Right ventricle myocardium inferior (tissue), 1 donor: ENCODE results near the gene TGFB2. TPM values are rescaled to one million over a fixed set of nuclear protein-coding genes. Genes with fewer than 3 reads are reported as not detected.
A peak's percentile ranks its signal among the peaks of the same experiment; 100 is the strongest.

Experiments
- ATAC-seq: fragments of 200-7000 bp; cut with Tn5 transposase; one replicate; pipeline ENCODE4 v1.9.1; 2020; ENCODE audit warnings: mild to moderate bottlenecking, moderate library complexity
- DNase-seq: peaks from one replicate; pipeline ENCODE4 v3.0.0; 2021; ENCODE audit errors: missing footprints
- intact Hi-C: fragments of 100-400 bp; cut with DNase I; formaldehyde crosslinking; loops from one replicate; pipeline ENCODE4 v1.11.0; 2022
- total RNA-seq: library from RNA; stranded (reverse); fragmentation: NEBNext Ultra II Directional; extraction: Animal tissue kit (Norgen Biotek cat#: 25700); gene quantifications from one replicate; pipeline ENCODE4 v1.2.1, GENCODE V29; 2021
- donor health status: DM: no; HTN: yes; CAD: no; lungs with severe emphysema.

Gene TGFB2
- total RNA-seq, 1 donor from 2014 or later: 1.6 TPM

GRCh38 chr1:218374401-218375353, 29.5 kb downstream of the TGFB2 start:
- ATAC-seq: peak; percentile 27
- DNase-seq: no peak
- intact Hi-C loops: no loop called here

GRCh38 chr1:218376722-218377121, 31.6 kb downstream of the TGFB2 start:
- no peak for ATAC-seq
- intact Hi-C loops: no loop called here
- no peak for DNase-seq

GRCh38 chr1:218377143-218377660, 32.1 kb downstream of the TGFB2 start:
- ATAC-seq (no peak), DNase-seq (no peak)
- intact Hi-C loops: no loop called here

DNA sequence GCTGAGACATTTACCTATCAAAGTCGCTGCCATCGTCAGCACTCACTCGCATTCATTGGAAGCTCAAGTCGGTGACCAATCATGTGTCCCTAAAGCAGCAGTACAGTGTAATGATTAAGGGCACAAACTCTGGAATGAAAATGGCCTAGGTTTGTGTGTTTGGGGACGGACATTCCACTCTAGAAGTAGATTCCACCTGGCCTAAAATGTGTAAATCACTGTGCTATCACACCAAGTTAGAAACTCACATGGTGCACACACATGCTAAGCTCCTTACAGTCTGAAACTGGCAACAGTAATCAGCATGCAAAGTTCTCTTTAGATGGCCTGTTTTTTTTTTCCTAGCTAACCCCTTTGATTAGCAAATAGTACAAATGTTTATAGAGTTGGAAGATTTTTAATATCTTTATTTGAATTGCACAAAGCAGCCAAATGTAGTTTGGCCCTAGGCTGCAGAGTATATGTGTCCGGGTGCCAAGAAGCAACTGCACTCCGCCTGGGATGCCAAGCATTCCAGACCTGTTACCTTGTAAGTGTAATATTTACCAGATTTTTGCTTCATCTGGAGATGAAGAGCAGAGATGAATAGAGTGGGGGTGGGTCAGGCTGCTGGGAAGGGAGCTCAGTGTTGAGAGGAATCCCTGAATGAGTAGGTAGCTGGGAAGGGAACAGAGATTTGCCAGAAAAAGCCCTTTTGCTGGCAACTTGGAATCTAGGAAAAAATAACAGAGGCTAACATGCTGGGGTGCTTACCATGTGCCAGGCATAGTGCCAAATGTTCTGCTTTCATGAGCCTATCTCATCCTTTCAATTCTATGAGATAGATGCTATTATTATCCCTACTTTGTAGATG, 35.2 kb downstream of the TGFB2 start:
- no peak for DNase-seq
- intact Hi-C loops: no loop called here
- ATAC-seq: no peak

DNA sequence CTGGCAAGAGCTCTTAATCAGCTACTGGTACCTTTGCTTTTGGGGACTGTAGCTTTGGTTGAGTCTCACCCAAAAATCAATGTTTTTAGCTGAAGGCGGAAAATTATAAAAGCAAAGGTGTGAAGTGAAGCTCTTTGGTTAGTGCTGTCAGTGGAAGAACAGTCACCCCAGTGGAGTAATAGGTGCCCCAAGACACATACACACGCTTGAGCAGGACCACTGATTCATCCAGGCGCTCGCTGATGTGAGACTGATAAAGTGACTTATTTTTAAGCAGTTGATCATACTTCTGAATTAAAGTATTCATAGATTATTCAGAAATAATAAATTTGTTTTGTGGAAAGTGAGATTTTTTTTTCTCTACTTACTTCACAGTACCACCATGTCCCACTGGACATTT, 37.1 kb downstream of the TGFB2 start:
- intact Hi-C loops: no loop called here
- DNase-seq: no peak
- no peak for ATAC-seq

DNA sequence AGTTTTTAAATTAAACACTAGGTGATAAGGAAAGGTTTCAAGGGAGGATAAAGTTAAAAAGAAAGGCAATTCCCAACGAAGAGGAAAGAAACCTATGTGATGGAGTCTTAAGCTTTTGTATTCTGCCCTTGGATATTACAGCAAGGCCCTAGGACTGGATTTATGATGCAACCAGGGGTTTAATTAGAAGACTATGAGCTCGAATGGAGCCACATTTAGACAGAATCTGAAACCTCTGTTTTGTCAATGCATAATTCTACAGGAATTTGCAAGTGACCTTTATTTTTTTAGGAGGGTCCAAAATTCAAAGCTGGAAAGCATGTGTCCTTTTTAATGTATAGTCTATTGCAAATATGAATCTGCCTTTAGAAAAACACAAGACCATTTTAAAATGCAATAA, 37.9 kb downstream of the TGFB2 start:
- no peak for DNase-seq
- intact Hi-C loops: no loop called here
- no peak for ATAC-seq

- intact Hi-C loops: no loop called here
- DNase-seq (no peak), ATAC-seq (no peak)
Measured at GRCh38 chr1:218383681-218384080, 38.5 kb downstream of the TGFB2 start.

GRCh38 chr1:218384581-218384993, 39.5 kb downstream of the TGFB2 start:
- DNase-seq (no peak), ATAC-seq (no peak)
- intact Hi-C loops: no loop called here

DNA sequence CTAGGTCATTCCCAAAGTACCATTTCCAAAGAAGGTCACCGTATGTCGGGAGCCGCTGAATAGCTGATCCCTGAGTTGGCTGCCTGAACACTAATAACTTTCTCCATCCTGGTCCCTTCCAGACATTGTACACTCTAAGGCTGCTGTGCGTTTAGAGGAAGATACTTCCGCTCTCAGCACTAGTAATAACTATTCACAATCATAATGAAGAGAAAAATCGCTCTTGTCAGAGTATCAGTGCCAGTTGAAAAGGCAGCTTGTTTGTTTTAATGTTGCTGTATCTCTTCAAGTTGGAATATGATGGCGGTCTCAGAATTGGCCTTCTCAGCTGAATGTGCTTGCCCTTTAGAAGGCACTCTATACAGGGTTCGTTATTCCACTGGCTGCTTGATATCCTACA, 43.5 kb downstream of the TGFB2 start:
- DNase-seq: no peak
- intact Hi-C loops: no loop called here
- no peak for ATAC-seq

DNA sequence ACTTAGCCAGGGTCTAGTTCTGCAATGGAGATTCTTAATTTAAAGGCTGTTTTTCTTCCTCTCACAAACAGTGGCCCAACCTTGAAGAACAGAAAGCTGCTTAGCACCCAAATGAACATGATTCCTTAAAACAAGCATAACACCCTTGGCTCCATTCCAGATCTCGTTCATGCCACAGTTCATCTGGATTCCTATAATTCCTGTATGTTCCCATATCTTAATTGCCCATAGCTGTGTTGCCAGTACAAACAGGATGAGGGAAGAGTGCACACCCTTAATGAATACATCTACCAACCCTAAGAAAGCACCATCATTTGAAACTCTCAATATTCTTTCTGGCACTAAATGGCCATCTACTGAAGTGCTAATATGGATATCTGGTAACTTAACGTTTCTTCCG, 45.5 kb downstream of the TGFB2 start:
- no peak for DNase-seq
- ATAC-seq: no peak
- intact Hi-C loops: no loop called here

DNA sequence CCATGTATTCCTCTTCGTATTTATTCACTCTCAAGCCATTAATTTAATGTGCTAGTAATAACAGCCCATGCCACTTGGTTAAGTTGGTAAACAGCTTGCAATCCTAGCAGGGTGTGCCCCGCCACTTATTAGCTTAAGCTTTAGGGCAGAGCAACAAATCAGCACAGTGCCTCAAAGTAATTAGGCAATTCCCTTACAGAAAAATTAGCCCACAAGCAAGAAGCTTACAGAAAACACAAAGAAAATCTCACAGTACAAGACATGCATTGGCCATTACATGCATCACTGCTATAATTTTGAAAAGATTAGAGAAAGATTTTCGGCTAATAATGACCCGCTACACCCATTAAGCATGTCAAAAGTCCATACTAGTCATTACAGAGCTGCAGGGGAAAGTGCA, 47.6 kb downstream of the TGFB2 start:
- ATAC-seq (no peak), DNase-seq (no peak)
- intact Hi-C loops: no loop called here

- DNase-seq (no peak), ATAC-seq (peak; percentile 86)
- intact Hi-C loops: no loop called here
Measured at GRCh38 chr1:218394416-218394815, 49.3 kb downstream of the TGFB2 start.

DNA sequence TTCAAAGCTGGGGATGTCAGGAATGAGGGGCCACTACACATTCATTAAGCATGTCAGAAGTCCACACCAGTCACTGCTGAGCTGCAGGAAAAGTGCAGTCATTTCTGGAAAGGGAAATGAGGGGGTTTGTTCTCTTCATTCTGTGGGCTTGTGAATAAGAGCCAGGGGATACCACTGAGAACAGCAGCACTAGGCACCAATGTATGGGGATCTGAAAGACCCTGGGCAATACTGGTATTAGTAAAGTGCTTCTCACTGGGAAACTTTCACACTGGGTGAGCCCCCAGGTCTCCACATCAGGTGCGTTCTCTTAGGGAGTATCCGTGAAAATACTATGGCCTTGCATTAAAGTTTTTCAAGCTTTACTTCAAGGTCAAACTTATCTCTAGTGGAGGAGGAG, 49.9 kb downstream of the TGFB2 start:
- no peak for ATAC-seq
- intact Hi-C loops: no loop called here

GRCh38 chr1:218395916-218396315, 50.8 kb downstream of the TGFB2 start:
- no peak for DNase-seq
- no peak for ATAC-seq
- intact Hi-C loops: no loop called here

More for the DNA sequence above, 49.9 kb downstream of the TGFB2 start:
- DNase-seq: no peak

DNA sequence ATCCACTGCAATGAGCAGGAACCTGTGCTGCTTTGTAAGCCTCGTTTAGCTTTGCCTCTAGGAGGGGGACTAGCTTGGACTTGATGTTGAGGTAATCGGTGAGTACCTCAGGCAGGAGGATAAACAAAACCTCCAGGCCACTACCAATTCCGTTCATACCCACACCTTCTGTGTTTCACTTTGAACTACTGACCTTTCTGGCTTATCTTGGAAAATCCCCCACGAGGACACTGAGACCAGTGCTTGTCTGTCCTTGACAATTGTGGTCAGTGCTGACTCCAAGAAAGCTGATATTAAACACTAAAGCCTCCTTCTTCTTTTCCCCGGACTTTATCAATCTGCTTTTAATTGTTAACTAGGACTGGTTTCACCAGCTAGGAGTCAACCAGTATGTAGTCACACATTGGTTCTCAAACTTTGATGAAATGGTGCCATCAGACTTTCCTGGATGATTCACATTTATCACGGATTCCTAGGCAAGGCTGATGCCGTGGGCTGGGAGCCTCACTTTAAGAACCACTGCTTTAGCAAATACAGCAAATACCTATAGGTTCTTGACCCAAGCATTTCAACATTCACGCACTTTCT, 52.7 kb downstream of the TGFB2 start:
- intact Hi-C loops: no loop called here
- ATAC-seq (no peak), DNase-seq (no peak)

DNA sequence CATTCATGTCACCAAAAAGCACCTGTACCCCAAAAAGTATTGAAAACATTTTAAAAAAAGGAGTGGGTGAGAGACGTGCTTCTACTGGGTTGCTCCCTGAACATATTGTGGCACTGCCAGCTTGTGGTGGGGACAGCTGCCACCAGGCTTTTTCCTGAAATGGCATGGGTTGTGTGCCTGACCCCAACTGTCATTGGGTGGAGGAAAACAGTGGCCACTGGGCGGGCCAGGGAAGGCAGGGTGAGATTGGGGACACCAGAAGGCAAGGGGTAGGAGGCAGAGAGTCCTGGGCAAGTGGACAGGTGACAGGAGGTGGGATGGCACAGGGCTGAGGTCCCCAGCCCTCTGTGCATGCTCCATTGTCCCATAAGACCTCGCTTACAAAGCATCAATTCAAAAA, 55.5 kb downstream of the TGFB2 start:
- ATAC-seq: no peak
- intact Hi-C loops: no loop called here
- DNase-seq: no peak

DNA sequence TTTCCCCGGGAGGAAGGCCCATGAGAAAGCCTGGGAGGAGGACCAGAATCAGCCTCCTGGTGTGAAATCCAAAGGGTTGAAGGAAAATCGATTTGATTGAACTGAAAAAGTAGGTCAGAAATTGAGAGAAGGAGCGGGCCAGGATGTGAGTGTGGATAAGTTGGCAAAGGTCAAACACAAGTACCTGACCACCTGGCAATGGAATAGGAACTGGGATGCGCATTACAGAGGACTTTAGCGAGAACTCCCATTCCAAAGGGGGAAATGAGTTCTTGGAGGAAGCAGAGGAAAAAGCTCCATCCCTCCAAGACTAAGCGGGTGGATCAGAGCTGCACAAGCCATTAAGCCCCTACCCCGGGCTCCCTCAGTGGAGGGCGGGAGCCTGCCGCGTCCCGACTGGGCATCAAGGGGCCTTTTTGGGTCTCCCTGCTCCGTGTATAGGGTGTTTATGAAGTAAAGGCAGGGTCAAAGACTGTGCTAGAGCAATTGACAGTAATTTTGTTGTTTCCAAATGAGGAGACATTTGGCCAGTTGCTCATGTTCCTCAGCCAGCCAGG, 56.4 kb downstream of the TGFB2 start:
- intact Hi-C loops: no loop called here
- ATAC-seq (no peak), DNase-seq (no peak)

- intact Hi-C loops: no loop called here
- no peak for DNase-seq
- no peak for ATAC-seq
Measured at GRCh38 chr1:218401998-218402785, 57.1 kb downstream of the TGFB2 start.
